ENCODE results near the gene GPC4.

GRCh38 chrX:133412246-133412645 lies 3.0 kb downstream of the GPC4 start:
- TF ChIP-seq CTCF (IDR thresholded peaks at IDR 0.05; ENCODE audit: low read length): no peak
- no peak for TF ChIP-seq EZH2 (IDR thresholded peaks at IDR 0.05; ENCODE audit: borderline replicate concordance, low read length)

Data from OCI-LY1 (cell line).